H1 (cell line): ENCODE measurements around the gene WDR26. TPM values are rescaled to one million over a fixed set of nuclear protein-coding genes. Genes with fewer than 3 reads are reported as not detected.

Experiments used
- CTCF ChIA-PET: fragments of 300-600 bp; sonication (Branson Sonifier 250); formaldehyde crosslinking; loops from one replicate; lab custom pipeline; 2021; ENCODE audit not compliant: partially characterized antibody; lab: Charles Lee
- POLR2A ChIA-PET: fragments of 300-600 bp; sonication (Branson Sonifier 250); formaldehyde crosslinking; loops from one replicate; lab custom pipeline; 2021; ENCODE audit warnings: inconsistent platforms; ENCODE audit not compliant: partially characterized antibody; lab: Charles Lee
- DNase-seq, 2 experiments: peaks; one replicate each; pipeline versions ENCODE4 v3.0.0 to v3.0.0-alpha.2; 2010 to 2022; ENCODE audit warnings: low spot score in 2 of 2, low read depth in 1 of 2, mixed read lengths in 1 of 2
- FAIRE-seq: peaks from 2 replicates; lab custom pipeline; 2011; peaks lifted over from hg19 to GRCh38; lab: Jason Lieb, UNC
- H2AFZ ChIP-seq: 2 replicates; pipeline ENCODE4 v1.8.1; 2012; ENCODE audit warnings: low read length, inconsistent platforms
- H2AK5ac ChIP-seq: 2 replicates; pipeline ENCODE4 v1.6.1; 2013; ENCODE audit warnings: low read depth, low read length
- H2BK120ac ChIP-seq: replicated peaks from 2 replicates; pipeline ENCODE3; 2013; ENCODE audit warnings: low read depth, low read length, inconsistent platforms
- H2BK12ac ChIP-seq: 2 replicates; pipeline ENCODE4 v1.6.1; 2013; ENCODE audit warnings: low read depth, low read length
- H2BK15ac ChIP-seq: 2 replicates; pipeline ENCODE4 v1.6.1; 2013; ENCODE audit warnings: low read length
- H2BK20ac ChIP-seq: 2 replicates; pipeline ENCODE4 v1.6.1; 2013; ENCODE audit warnings: low read length
- H2BK5ac ChIP-seq: 2 replicates; pipeline ENCODE4 v1.6.1; 2013; ENCODE audit warnings: low read depth, low read length
- H3K14ac ChIP-seq: 2 replicates; pipeline ENCODE4 v1.6.1; 2013; ENCODE audit warnings: inconsistent platforms; ENCODE audit not compliant: insufficient read length
- H3K18ac ChIP-seq: 2 replicates; pipeline ENCODE4 v1.6.1; 2013; ENCODE audit warnings: low read length; ENCODE audit errors: extremely low read depth
- H3K23ac ChIP-seq: 2 replicates; pipeline ENCODE4 v1.6.1; 2013; ENCODE audit warnings: inconsistent platforms; ENCODE audit not compliant: insufficient read length
- H3K23me2 ChIP-seq: 2 replicates; pipeline ENCODE4 v1.6.1; 2013; ENCODE audit warnings: low read depth, low read length
- H3K27ac ChIP-seq: 2 replicates; pipeline ENCODE4 v1.6.1; 2011; ENCODE audit warnings: low read depth, low read length, inconsistent platforms
- H3K27me3 ChIP-seq, 4 experiments: replicated peaks in 1 of 4; 1 replicate in 1 of 4; 2 replicates in 3 of 4; pipeline versions ENCODE4 v1.6.1 to v1.8.1; 2011 to 2013; ENCODE audit warnings: low read length in 3 of 4, mild to moderate bottlenecking in 3 of 4, inconsistent platforms in 2 of 4, mixed read lengths in 2 of 4, moderate library complexity in 1 of 4; ENCODE audit not compliant: control insufficient read depth in 3 of 4, insufficient read depth in 3 of 4; ENCODE audit errors: extremely low read depth in 1 of 4
- H3K36me3 ChIP-seq, 4 experiments: 2 replicates each; pipeline versions ENCODE4 v1.6.1 to v1.8.1; 2011 to 2013; ENCODE audit warnings: mild to moderate bottlenecking in 4 of 4, low read length in 3 of 4, moderate library complexity in 2 of 4, control low read depth in 1 of 4, inconsistent platforms in 1 of 4; ENCODE audit not compliant: insufficient read depth in 4 of 4, control insufficient read depth in 2 of 4
- H3K4ac ChIP-seq: replicated peaks from 2 replicates; pipeline ENCODE3; 2013; ENCODE audit warnings: low read length, low read depth, mixed read lengths, inconsistent platforms; ENCODE audit not compliant: insufficient read length
- H3K4me1 ChIP-seq, 4 experiments: replicated peaks in 1 of 4; 1 replicate in 1 of 4; 2 replicates in 3 of 4; pipeline versions ENCODE4 v1.6.1 to v1.8.1; 2011 to 2013; ENCODE audit warnings: low read length in 3 of 4, inconsistent platforms in 2 of 4, mixed read lengths in 1 of 4; ENCODE audit not compliant: insufficient read depth in 4 of 4, control insufficient read depth in 3 of 4
- H3K4me2 ChIP-seq, 2 experiments: 2 replicates each; pipeline versions ENCODE4 v1.6.1 to v1.8.1; 2011 to 2013; ENCODE audit warnings: low read depth in 2 of 2, low read length in 2 of 2, control low read depth in 1 of 2, inconsistent platforms in 1 of 2, mild to moderate bottlenecking in 1 of 2; ENCODE audit not compliant: insufficient read depth in 1 of 2
- H3K4me3 ChIP-seq, 4 experiments: fragments of 200-600, 300-600 bp in 1 of 4; sonication (generic), shearing (Covaris generic), sonication (Bioruptor Twin) in 1 of 4; 2 replicates each; pipeline versions ENCODE4 v1.5.1 to v1.8.1; 2011 to 2016; ENCODE audit warnings: low read length in 4 of 4, low read depth in 3 of 4, control low read depth in 2 of 4, inconsistent platforms in 2 of 4, mild to moderate bottlenecking in 2 of 4, mixed read lengths in 1 of 4, moderate library complexity in 1 of 4; ENCODE audit not compliant: insufficient read depth in 2 of 4; ENCODE audit errors: extremely low read depth in 1 of 4
- H3K56ac ChIP-seq: replicated peaks from 2 replicates; pipeline ENCODE3; 2013; ENCODE audit warnings: low read depth, mild to moderate bottlenecking, mixed read lengths, low read length, inconsistent platforms; ENCODE audit not compliant: insufficient read length
- H3K79me1 ChIP-seq: 2 replicates; pipeline ENCODE4 v1.6.1; 2013; ENCODE audit warnings: low read depth, low read length, control low read depth
- H3K79me2 ChIP-seq, 2 experiments: 2 replicates each; pipeline versions ENCODE4 v1.6.1 to v1.8.1; 2012 to 2013; ENCODE audit warnings: low read length in 2 of 2, mild to moderate bottlenecking in 2 of 2, inconsistent platforms in 1 of 2; ENCODE audit not compliant: insufficient read depth in 2 of 2, control insufficient read depth in 1 of 2
- H3K9ac ChIP-seq, 4 experiments: replicated peaks in 1 of 4; 1 replicate in 1 of 4; 2 replicates in 3 of 4; pipeline versions ENCODE4 v1.6.1 to v1.8.1; 2011 to 2013; ENCODE audit warnings: low read depth in 3 of 4, low read length in 3 of 4, control low read depth in 2 of 4, mild to moderate bottlenecking in 2 of 4, moderate library complexity in 2 of 4, inconsistent platforms in 1 of 4; ENCODE audit errors: extremely low read depth in 1 of 4
- H3K9me3 ChIP-seq, 2 experiments: 2 replicates each; pipeline versions ENCODE4 v1.6.1 to v1.8.1; 2012 to 2013; ENCODE audit warnings: mild to moderate bottlenecking in 2 of 2, moderate library complexity in 2 of 2, control low read depth in 1 of 2, inconsistent platforms in 1 of 2, low read depth in 1 of 2, low read length in 1 of 2, mixed read lengths in 1 of 2; ENCODE audit not compliant: insufficient read depth in 2 of 2
- H4K20me1 ChIP-seq, 2 experiments: replicated peaks in 1 of 2; 2 replicates each; pipeline versions ENCODE3 to v1.8.1; 2011 to 2013; ENCODE audit warnings: inconsistent platforms in 2 of 2, low read length in 2 of 2, mild to moderate bottlenecking in 1 of 2; ENCODE audit not compliant: insufficient read depth in 2 of 2, control insufficient read depth in 1 of 2
- H4K5ac ChIP-seq: 2 replicates; pipeline ENCODE4 v1.6.1; 2013; ENCODE audit warnings: low read length, low read depth, mixed read lengths, inconsistent platforms; ENCODE audit not compliant: insufficient read length
- H4K8ac ChIP-seq: 2 replicates; pipeline ENCODE4 v1.8.0; 2013; ENCODE audit warnings: mild to moderate bottlenecking, moderate library complexity, low read length, inconsistent platforms; ENCODE audit not compliant: insufficient read depth; ENCODE audit errors: extremely low read depth
- H4K91ac ChIP-seq: replicated peaks from 2 replicates; pipeline ENCODE3; 2013; ENCODE audit warnings: low read length, mixed read lengths, inconsistent platforms; ENCODE audit not compliant: insufficient read length
- FOSL1 ChIP-seq: IDR thresholded peaks from 2 replicates; pipeline ENCODE4 v1.6.1; 2011; ENCODE audit warnings: mild to moderate bottlenecking, low read depth, low read length, moderate library complexity; ENCODE audit not compliant: insufficient read depth
- POU5F1 ChIP-seq: IDR thresholded peaks from 2 replicates; pipeline ENCODE4 v1.6.1; 2011; ENCODE audit warnings: low read depth, mild to moderate bottlenecking, low read length, moderate library complexity
- RAD21 ChIP-seq, 2 experiments: IDR thresholded peaks in 1 of 2; conservative IDR thresholded peaks in 1 of 2; 2 replicates each; pipeline ENCODE4 v1.6.1; 2011; ENCODE audit warnings: low read depth in 2 of 2, low read length in 2 of 2, improper control_type of control experiment in 1 of 2, inconsistent platforms in 1 of 2, mild to moderate bottlenecking in 1 of 2, moderate library complexity in 1 of 2
- TAF1 ChIP-seq: IDR thresholded peaks from 2 replicates; pipeline ENCODE4 v1.6.1; 2011; ENCODE audit warnings: mild to moderate bottlenecking, low read depth, low read length
- polyA plus RNA-seq, 7 experiments: library from polyadenylated mRNA; depleted of rRNA in 3 of 7; stranded (reverse) in 5 of 7; unstranded in 2 of 7; fragments of >200 nt in 5 of 7; fragments of 200-250 nt in 2 of 7; gene quantifications; 1 replicate in 5 of 7; 2 replicates in 1 of 7; 4 replicates in 1 of 7; pipeline versions ENCODE4 v1.2.1 to v1.2.3, GENCODE V29; 2011 to 2013; ENCODE audit warnings: missing spikeins in 2 of 7, mixed read lengths in 2 of 7
- total RNA-seq: library from RNA; stranded (reverse); fragmentation: NEBNext Ultra II Directional; extraction: Animal tissue kit (Norgen Biotek cat#: 25700); gene quantifications from 2 replicates; pipeline ENCODE4 v1.2.1, GENCODE V29; 2021

Gene WDR26
- total and polyA plus RNA-seq, 2 of the 8 experiments (the other 6 are each of a cell fraction or from before 2014, with no cell fraction given) = 18.0 to 72.5 TPM

GRCh38 chr1:224420106-224420505, 14.5 kb downstream of the WDR26 start:
- H3K4me2 ChIP-seq = no peak overlapping the region
- H3K14ac ChIP-seq = no peak overlapping the region
- no peaks in the 10 kb centered on the region for H3K23me2 ChIP-seq
- no peaks in the 10 kb centered on the region for H3K9me3 ChIP-seq
- no peak overlapping the region for H3K18ac ChIP-seq
- no peak for FAIRE-seq
- no peak overlapping the region for H2BK5ac ChIP-seq
- no peak overlapping the region for H3K23ac ChIP-seq
- CTCF ChIA-PET = no interaction called here
- POLR2A ChIA-PET = interaction anchor here (0.6 to 1.5 kb wide), 4 partner anchors 11 to 37 kb away, joined by 3 to 5 read pairs (median 3); no protein-coding TSS in a partner anchor
- H3K27me3 ChIP-seq = no peaks in the 10 kb centered on the region
- no peak overlapping the region for H2BK12ac ChIP-seq
- no peak overlapping the region for H2AK5ac ChIP-seq
- H3K27ac ChIP-seq = no peak overlapping the region
- no peak overlapping the region for H4K91ac ChIP-seq
- no peaks in the 10 kb centered on the region for H3K79me1 ChIP-seq
- H2AFZ ChIP-seq = no peak overlapping the region
- TF ChIP-seq POU5F1 (no peak), TAF1 (no peak), RAD21 (IDR thresholded peaks at IDR 0.05 in 1 of 2, conservative IDR thresholded peaks at IDR 0.05 in 1 of 2; ENCODE audit: low read depth in 2 of 2, low read length in 2 of 2) (no peak), FOSL1 (no peak)
- H4K8ac ChIP-seq = no peak overlapping the region
- H3K9ac ChIP-seq = no peak overlapping the region
- H4K5ac ChIP-seq = no peak overlapping the region
- H2BK15ac ChIP-seq = no peak overlapping the region
- H3K4me3 ChIP-seq = no peak overlapping the region
- H4K20me1 ChIP-seq = peaks cover 2 to 8% of the 10 kb centered on the region in 2 experiments
- no peaks in the 10 kb centered on the region for H3K4me1 ChIP-seq
- no peak for DNase-seq
- no peak overlapping the region for H3K56ac ChIP-seq
- no peak overlapping the region for H2BK20ac ChIP-seq
- H3K4ac ChIP-seq = no peak overlapping the region
- no peak overlapping the region for H2BK120ac ChIP-seq
- no peaks in the 10 kb centered on the region for H3K79me2 ChIP-seq
- peaks cover 34 to 98% (median 69%) of the 10 kb centered on the region in 4 experiments for H3K36me3 ChIP-seq
